Endothelial cell of umbilical vein (primary cell): ENCODE results near the gene HEXIM1. TPM values are rescaled to one million over a fixed set of nuclear protein-coding genes. Genes with fewer than 3 reads are reported as not detected.

Experiments
- BruUV-seq: library from RNA; stranded (reverse); fragments of 400-500 nt; replicated peaks from 2 replicates; lab custom pipeline; 2021; lab: Mats Ljungman, UMichigan
- CTCF ChIA-PET: fragments of 300-600, 350-600 bp; sonication (Branson Sonifier 250); formaldehyde crosslinking; loops from one replicate; lab custom pipeline; 2021; ENCODE audit warnings: antibody characterized with exemption, inconsistent platforms; lab: Charles Lee
- POLR2A ChIA-PET: fragments of 300-600, 350-600 bp; sonication (Branson Sonifier 250); formaldehyde crosslinking; loops from one replicate; lab custom pipeline; 2021; ENCODE audit warnings: antibody characterized with exemption, inconsistent platforms; lab: Charles Lee
- DNase-seq: peaks from one replicate; pipeline ENCODE4 v3.0.0-alpha.2; 2011; ENCODE audit warnings: low read depth, low spot score
- FAIRE-seq: peaks from 2 replicates; lab custom pipeline; 2011; peaks lifted over from hg19 to GRCh38; lab: Jason Lieb, UNC
- H2AFZ ChIP-seq: 2 replicates; pipeline ENCODE4 v1.6.0; 2012; ENCODE audit warnings: low read depth, low read length, control low read depth, inconsistent platforms
- H3K27ac ChIP-seq: 2 replicates; pipeline ENCODE4 v1.5.1; 2011; ENCODE audit warnings: low read depth, mild to moderate bottlenecking, control low read depth, low read length, moderate library complexity; ENCODE audit not compliant: insufficient read depth
- H3K27me3 ChIP-seq, 2 experiments: 2 replicates each; pipeline versions ENCODE4 v1.6.0 to v1.6.1; 2011; ENCODE audit warnings: low read length in 2 of 2, mixed read lengths in 1 of 2; ENCODE audit not compliant: control insufficient read depth in 2 of 2, insufficient read depth in 2 of 2
- H3K36me3 ChIP-seq, 2 experiments: 2 replicates in 1 of 2; 3 replicates in 1 of 2; pipeline ENCODE4 v1.5.1; 2011; ENCODE audit warnings: low read length in 2 of 2, mild to moderate bottlenecking in 1 of 2, moderate library complexity in 1 of 2; ENCODE audit not compliant: control insufficient read depth in 2 of 2, insufficient read depth in 2 of 2; ENCODE audit errors: extremely low read depth in 1 of 2
- H3K4me1 ChIP-seq: 3 replicates; pipeline ENCODE4 v1.5.1; 2011; ENCODE audit warnings: mild to moderate bottlenecking, low read length; ENCODE audit not compliant: control insufficient read depth, insufficient read depth; ENCODE audit errors: extremely low read depth
- H3K4me2 ChIP-seq: 2 replicates; pipeline ENCODE4 v1.6.1; 2011; ENCODE audit warnings: low read length, control low read depth, mixed read lengths; ENCODE audit not compliant: insufficient read depth
- H3K4me3 ChIP-seq, 3 experiments: fragments of 200-600 bp in 1 of 3; sonication (generic), shearing (Covaris generic) in 1 of 3; replicated peaks in 1 of 3; 2 replicates each; pipeline ENCODE4 v1.5.1; 2011 to 2016; ENCODE audit warnings: control low read depth in 3 of 3, low read length in 3 of 3, mild to moderate bottlenecking in 2 of 3, inconsistent platforms in 1 of 3, low read depth in 1 of 3, moderate library complexity in 1 of 3; ENCODE audit not compliant: insufficient read depth in 1 of 3
- H3K79me2 ChIP-seq: 2 replicates; pipeline ENCODE4 v1.6.0; 2012; ENCODE audit warnings: low read length, inconsistent platforms; ENCODE audit not compliant: control insufficient read depth, insufficient read depth
- H3K9ac ChIP-seq: replicated peaks from 2 replicates; pipeline ENCODE3; 2011; ENCODE audit warnings: low read length, control low read depth; ENCODE audit not compliant: insufficient read depth; ENCODE audit errors: extremely low read depth
- H3K9me1 ChIP-seq: replicated peaks from 3 replicates; pipeline ENCODE4 v1.6.0; 2011; ENCODE audit warnings: mild to moderate bottlenecking, low read length; ENCODE audit not compliant: control insufficient read depth, insufficient read depth; ENCODE audit errors: extremely low read depth
- H3K9me3 ChIP-seq: replicated peaks from 2 replicates; pipeline ENCODE4 v1.5.1; 2012; ENCODE audit warnings: low read length, inconsistent platforms; ENCODE audit not compliant: control insufficient read depth, insufficient read depth
- H4K20me1 ChIP-seq: replicated peaks from 2 replicates; pipeline ENCODE3; 2011; ENCODE audit warnings: mild to moderate bottlenecking, low read length; ENCODE audit not compliant: control insufficient read depth, insufficient read depth; ENCODE audit errors: extremely low read depth
- EZH2 ChIP-seq: IDR thresholded peaks from 2 replicates; pipeline ENCODE4 v1.6.1; 2012; ENCODE audit warnings: borderline replicate concordance, low read depth, mild to moderate bottlenecking, moderate library complexity, low read length, inconsistent platforms; ENCODE audit not compliant: severe bottlenecking
- FOS ChIP-seq: IDR thresholded peaks from 2 replicates; pipeline ENCODE4 v1.6.1; 2011; ENCODE audit warnings: mild to moderate bottlenecking, low read length, moderate library complexity, borderline replicate concordance; ENCODE audit not compliant: insufficient read depth
- GATA2 ChIP-seq: IDR thresholded peaks from 2 replicates; pipeline ENCODE4 v1.7.0; 2011; ENCODE audit warnings: low read depth, mild to moderate bottlenecking, moderate library complexity, mixed read lengths, low read length; ENCODE audit not compliant: insufficient read length, insufficient read depth
- JUN ChIP-seq: IDR thresholded peaks from 2 replicates; pipeline ENCODE4 v1.6.1; 2011; ENCODE audit warnings: borderline replicate concordance, low read depth; ENCODE audit not compliant: insufficient read length, insufficient read depth
- MYC ChIP-seq: IDR thresholded peaks from one replicate; pipeline ENCODE4 v1.6.1; 2011; ENCODE audit warnings: mild to moderate bottlenecking, low read depth, low read length
- POLR2A ChIP-seq: IDR thresholded peaks from 2 replicates; pipeline ENCODE4 v1.6.1; 2012; ENCODE audit warnings: low read depth, mild to moderate bottlenecking, control low read depth, low read length
- POLR2AphosphoS5 ChIP-seq: IDR thresholded peaks from 2 replicates; pipeline ENCODE4 v1.6.1; 2012; ENCODE audit warnings: low read depth, mild to moderate bottlenecking, control low read depth, low read length, moderate library complexity; ENCODE audit not compliant: insufficient read depth
- dilution Hi-C: fragments of 300-500 bp; cut with MboI; formaldehyde crosslinking; loops from one replicate; pipeline ENCODE4 v1.15.0; 2019; ENCODE audit warnings: low sequenced_read_pairs; ENCODE audit not compliant: extremely low pct_ligation_motif_present
- intact Hi-C: fragments of 100-400 bp; cut with micrococcal nuclease; formaldehyde crosslinking; loops from one replicate; pipeline ENCODE4 v1.10.0; 2022
- polyA plus RNA-seq, 4 experiments: library from polyadenylated mRNA; depleted of rRNA in 3 of 4; stranded (reverse) in 3 of 4; unstranded in 1 of 4; fragments of >200 nt; gene quantifications; 2 replicates each; pipeline versions ENCODE4 v1.2.1 to v1.2.3, GENCODE V29; 2011 to 2012; ENCODE audit warnings: missing spikeins in 1 of 4
- total RNA-seq: library from RNA; stranded (reverse); gene quantifications from 2 replicates; pipeline ENCODE4 v1.2.3, GENCODE V29; 2021
- TF ChIP-seq, protein P1 (sequence below), 2 donors: IDR thresholded peaks; 1 replicate in 1 of 2; 2 replicates in 1 of 2; pipeline ENCODE4 v1.5.1; 2011; ENCODE audit warnings: low read length in 2 of 2, mild to moderate bottlenecking in 2 of 2, moderate library complexity in 2 of 2, control low read depth in 1 of 2, inconsistent platforms in 1 of 2, low read depth in 1 of 2; ENCODE audit not compliant: insufficient read depth in 1 of 2; ENCODE audit errors: extremely low read depth in 1 of 2
- TF ChIP-seq, protein P2 (sequence below): IDR thresholded peaks from 2 replicates; pipeline ENCODE4 v1.6.1; 2011; ENCODE audit not compliant: insufficient read depth, insufficient read length

The HEXIM1 gene
- total and polyA plus RNA-seq, 2 donors (not counting 3 experiments of a cell fraction or from before 2014, with no cell fraction given) = 7.0 to 20.0 TPM

DNA sequence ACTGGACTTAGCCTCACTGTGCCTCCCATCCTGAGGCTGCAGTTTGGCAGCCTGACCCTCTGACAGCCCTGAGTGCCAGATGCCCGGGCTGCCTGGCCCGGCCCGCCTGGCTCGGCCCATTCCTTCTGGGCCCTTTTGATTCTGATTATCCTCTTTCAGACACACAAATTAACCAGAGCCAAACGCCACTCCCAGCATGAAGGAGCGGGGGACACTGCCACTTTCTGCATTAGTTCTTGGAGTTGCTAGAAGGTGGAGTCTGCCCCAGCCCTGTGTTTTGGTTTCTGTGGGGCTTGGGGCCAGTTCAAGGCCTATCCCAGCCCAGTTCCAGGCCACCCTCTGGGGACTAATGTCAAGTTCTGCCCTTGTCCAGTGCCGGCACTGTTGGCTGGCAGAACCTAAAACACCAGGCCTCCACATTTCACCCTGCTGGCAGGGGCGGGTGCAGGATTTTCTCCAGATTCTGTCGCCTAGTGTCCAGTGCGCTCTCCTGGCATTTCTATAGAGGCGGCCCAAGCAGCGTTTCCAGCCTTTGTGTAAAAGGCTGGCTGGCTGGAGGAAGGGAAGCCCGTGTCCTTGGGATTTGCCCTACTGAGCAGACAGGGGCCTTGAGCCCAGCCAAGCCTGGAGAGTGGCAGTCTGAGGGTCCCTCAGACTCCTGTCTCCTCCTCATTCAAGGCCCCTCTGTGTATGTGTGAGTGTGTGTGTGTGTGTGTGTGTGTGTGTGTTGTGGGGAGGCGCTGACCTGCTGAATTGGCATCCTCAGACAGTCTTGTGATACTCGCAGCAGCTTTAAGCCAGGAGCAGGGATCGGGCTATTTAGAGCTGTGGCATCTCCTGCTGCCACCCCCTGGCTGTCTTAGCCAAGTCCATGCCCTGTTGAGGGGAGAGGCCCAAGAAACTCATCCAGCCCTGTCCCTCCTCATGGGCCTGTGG is 37.3 kb upstream of the HEXIM1 start:
- Histone ChIP-seq H3K27me3 (no peaks in the 10 kb centered on the region), H3K36me3 (peaks cover 14 to 17% of the 10 kb centered on the region in 2 experiments), H3K4me2 (no peak overlapping the region), H3K9ac (no peak overlapping the region), H3K9me3 (no peaks in the 10 kb centered on the region), H4K20me1 (no peaks in the 10 kb centered on the region), H3K4me1 (no peaks in the 10 kb centered on the region), H2AFZ (no peak overlapping the region), H3K27ac (no peak overlapping the region), H3K9me1 (no peaks in the 10 kb centered on the region), H3K79me2 (no peaks in the 10 kb centered on the region), H3K4me3 (no peak overlapping the region)
- TF ChIP-seq MYC (no peak), GATA2 (no peak), POLR2A (no peak), EZH2 (no peak), JUN (no peak), POLR2AphosphoS5 (no peak), FOS (no peak)
- TF ChIP-seq, protein P1, sequence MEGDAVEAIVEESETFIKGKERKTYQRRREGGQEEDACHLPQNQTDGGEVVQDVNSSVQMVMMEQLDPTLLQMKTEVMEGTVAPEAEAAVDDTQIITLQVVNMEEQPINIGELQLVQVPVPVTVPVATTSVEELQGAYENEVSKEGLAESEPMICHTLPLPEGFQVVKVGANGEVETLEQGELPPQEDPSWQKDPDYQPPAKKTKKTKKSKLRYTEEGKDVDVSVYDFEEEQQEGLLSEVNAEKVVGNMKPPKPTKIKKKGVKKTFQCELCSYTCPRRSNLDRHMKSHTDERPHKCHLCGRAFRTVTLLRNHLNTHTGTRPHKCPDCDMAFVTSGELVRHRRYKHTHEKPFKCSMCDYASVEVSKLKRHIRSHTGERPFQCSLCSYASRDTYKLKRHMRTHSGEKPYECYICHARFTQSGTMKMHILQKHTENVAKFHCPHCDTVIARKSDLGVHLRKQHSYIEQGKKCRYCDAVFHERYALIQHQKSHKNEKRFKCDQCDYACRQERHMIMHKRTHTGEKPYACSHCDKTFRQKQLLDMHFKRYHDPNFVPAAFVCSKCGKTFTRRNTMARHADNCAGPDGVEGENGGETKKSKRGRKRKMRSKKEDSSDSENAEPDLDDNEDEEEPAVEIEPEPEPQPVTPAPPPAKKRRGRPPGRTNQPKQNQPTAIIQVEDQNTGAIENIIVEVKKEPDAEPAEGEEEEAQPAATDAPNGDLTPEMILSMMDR (IDR thresholded peaks at IDR 0.05; ENCODE audit: extremely low read depth in 1 of 2, insufficient read depth in 1 of 2, low read depth in 1 of 2, low read length in 2 of 2) = no peak
- TF ChIP-seq, protein P2, sequence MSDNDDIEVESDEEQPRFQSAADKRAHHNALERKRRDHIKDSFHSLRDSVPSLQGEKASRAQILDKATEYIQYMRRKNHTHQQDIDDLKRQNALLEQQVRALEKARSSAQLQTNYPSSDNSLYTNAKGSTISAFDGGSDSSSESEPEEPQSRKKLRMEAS = no peak
- intact Hi-C loops = no loop called here
- CTCF ChIA-PET = interaction anchor here (0.6 to 3.5 kb wide), 5 partner anchors 12 to 253 kb away, joined by 3 to 61 read pairs (median 9); partner anchors contain the start of genes ACBD4 and PLCD3
- FAIRE-seq = no peak
- DNase-seq = no peak
- dilution Hi-C loops = no loop called here
- POLR2A ChIA-PET = no interaction called here
- no TSS peak for BruUV-seq
